ENCODE measurements around the gene GPR34.

Gene GPR34

DNA sequence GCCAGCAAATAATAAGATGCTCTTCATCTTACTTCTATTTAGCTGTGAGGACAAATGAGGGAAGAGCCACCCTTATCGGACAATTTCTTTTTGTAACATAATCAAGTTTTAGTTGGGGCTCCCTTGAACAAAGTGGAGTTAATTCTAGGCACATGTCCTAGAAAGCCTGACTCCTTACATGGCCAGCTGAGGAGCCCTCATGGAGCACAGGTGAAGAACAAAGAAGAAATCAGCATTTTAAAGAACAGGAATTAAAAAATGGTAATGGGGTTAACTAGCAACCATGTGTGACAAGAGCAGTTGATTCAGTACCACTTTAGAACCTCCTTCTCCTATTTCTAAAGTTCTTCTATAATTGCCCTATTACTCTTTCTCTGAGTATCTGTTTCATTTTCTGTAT is 51.1 kb downstream of the GPR34 start:
- DNase-seq, result no peak

Measured in femur (tissue), 1 donor.